Activated CD4-positive, CD25-positive, alpha-beta regulatory T cell treated with anti-CD3 and anti-CD28 coated beads, Interleukin-2, amount 50 U/mL, for 24 hours (primary cell): ENCODE data around the gene ERBB2.
"Not testable (repeated sequence)": the region's sequence is repeated elsewhere in the genome, so short reads cannot be mapped to it uniquely, and the experiment has no call there.

Experiments used
- ATAC-seq, 2 donors: fragments of 150-1000 bp; cut with Tn5 transposase; one replicate each; pipeline ENCODE4 v1.10.0; 2021; ENCODE audit warnings: mild to moderate bottlenecking in 1 of 2, moderate library complexity in 1 of 2

The ERBB2 gene

GRCh38 chr17:39748444-39749034 is 48.7 kb downstream of the ERBB2 start:
- ATAC-seq: not testable (repeated sequence)

- no peak for ATAC-seq
Observed at GRCh38 chr17:39750131-39751015, 50.5 kb downstream of the ERBB2 start.

DNA sequence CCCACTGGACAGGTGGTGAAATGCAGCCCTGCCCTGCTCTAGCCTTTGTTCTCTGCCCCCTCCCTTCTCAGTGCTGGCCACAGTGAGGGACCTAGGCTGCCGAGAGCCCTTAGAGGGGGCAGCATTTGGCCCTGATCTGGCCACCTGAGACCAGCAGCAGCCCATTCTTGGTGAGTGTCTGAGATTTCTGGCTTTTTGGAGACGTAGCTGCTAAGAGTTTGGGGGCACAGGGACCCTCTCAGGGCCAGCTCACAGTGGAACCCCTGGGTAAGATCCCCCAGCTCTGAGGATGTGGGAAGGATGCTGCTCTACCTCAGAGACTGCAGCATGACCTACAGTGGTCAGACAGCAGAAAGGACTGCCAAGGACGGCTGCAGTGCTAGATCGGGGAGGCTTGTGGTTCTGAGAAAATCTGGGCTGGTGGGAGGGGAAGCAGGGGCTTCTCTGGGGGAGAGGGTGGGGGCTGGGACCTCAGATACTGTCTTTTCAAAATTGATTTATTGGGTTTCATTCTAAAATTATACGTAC is 51.2 kb downstream of the ERBB2 start:
- ATAC-seq: no peak

DNA sequence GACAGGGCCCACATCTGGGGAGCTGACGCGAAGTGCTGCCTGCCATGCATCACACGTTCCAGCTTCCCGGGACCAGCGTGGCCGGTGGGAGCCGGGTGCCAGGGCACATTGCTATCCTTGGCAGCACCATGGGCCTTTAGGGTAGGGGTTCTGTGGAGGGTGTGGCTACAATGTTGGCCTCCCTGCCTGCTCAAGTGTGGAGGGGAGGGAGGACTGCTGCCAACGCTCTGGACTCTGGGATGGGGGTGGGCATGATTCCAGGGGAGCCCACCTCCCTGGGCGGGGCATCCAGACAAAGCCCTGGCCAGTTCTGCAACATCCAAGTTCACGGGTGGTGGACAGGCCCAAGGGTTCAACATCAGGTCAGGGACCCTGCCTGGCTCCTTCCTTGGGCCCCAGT is 51.8 kb downstream of the ERBB2 start:
- ATAC-seq: no peak

DNA sequence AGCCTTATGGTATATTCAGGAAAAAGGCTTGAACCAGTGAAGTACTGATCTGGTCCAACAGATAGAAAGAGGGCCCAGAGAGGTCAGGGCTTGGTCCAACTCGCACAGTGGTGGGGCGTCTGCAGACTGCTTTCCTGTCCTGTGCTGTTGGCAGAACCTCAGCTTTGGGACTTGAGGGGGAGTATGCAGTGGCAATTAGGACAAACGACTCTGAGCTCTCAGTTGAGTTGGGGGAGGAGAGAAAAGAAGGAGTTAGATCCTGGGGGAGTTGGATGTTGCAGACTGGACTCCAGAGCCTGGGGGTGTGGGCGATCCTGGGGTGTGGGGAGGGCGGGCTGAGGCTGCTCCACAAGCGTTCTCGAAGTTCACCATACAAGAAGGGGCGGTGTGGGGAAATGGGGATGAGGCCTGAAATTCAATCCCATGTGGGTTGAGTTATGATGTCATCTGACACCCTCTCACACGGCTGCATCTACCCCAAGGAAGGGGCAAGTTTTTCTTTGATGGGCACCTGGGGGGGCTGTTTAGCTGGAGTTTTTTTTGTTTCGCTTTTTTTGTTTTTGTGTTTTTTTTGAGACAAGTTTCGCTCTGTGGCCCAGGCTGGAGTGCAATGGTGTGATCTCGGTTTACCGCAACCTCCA is 52.5 kb downstream of the ERBB2 start:
- no peak for ATAC-seq

GRCh38 chr17:39753514-39754160 is 53.8 kb downstream of the ERBB2 start:
- peak; percentile 11 to 17 for ATAC-seq

GRCh38 chr17:39754161-39754957 is 54.5 kb downstream of the ERBB2 start:
- peak; percentile 80 to 85 for ATAC-seq

- no peak for ATAC-seq
Observed at GRCh38 chr17:39754958-39755553, 55.2 kb downstream of the ERBB2 start.

- no peak for ATAC-seq
Observed at GRCh38 chr17:39755554-39756379, 55.9 kb downstream of the ERBB2 start.

DNA sequence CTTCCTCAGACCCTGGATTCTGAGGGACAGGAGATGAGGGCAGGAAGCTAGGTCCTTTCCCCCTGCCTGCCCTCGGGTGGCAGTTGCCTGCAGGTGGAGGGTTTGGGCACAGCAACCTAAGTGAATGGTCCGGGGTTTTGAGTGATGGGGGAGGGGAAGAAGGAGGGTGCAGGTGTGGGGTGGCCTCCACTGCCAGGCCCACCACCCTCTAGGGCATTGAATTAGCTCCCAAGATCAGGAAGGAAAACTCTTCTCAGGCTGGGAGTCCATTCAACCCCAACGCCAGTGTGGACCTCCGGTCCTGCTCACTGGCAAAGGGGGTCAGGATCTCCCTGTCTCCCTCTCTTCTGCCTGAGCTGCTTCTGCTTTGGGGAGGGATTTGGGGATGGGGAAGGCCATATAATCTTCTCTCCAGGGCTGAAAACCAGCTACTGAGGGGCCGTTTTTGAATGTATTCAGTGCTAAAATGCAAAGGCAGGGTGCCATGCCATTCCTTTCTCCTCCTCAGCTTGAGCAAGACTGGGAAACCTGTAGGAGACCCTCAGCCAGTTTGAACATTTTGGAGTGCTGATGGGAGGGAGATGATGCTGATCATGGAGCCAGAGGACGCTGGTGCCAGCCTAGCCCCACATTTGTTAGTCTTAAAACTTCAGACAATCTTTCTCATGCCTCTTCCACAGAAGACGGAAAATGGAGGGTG is 56.7 kb downstream of the ERBB2 start:
- no peak for ATAC-seq

DNA sequence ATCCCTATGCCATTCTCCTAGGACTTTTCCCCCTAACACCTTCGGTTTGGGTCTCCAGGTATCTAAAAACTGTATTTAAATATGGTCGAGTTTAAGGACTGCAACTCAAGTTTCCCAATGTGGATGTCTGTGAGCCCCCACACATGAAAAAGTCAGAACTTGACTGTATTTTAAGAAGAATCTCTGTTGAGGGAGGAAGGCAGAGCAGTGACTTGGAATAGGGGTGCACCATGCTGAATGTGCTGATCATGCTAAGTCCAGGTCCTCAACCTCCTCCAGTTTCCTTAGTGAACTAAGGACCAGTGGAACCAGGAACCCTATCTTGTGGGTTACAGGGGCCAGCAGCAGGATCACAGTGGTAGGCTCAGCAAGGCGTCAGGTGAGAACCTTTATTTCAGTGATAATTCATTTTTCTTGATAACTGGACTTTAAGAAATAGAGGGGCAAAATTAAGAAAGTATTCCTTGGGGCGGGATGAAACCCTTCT is 57.4 kb downstream of the ERBB2 start:
- no peak for ATAC-seq

DNA sequence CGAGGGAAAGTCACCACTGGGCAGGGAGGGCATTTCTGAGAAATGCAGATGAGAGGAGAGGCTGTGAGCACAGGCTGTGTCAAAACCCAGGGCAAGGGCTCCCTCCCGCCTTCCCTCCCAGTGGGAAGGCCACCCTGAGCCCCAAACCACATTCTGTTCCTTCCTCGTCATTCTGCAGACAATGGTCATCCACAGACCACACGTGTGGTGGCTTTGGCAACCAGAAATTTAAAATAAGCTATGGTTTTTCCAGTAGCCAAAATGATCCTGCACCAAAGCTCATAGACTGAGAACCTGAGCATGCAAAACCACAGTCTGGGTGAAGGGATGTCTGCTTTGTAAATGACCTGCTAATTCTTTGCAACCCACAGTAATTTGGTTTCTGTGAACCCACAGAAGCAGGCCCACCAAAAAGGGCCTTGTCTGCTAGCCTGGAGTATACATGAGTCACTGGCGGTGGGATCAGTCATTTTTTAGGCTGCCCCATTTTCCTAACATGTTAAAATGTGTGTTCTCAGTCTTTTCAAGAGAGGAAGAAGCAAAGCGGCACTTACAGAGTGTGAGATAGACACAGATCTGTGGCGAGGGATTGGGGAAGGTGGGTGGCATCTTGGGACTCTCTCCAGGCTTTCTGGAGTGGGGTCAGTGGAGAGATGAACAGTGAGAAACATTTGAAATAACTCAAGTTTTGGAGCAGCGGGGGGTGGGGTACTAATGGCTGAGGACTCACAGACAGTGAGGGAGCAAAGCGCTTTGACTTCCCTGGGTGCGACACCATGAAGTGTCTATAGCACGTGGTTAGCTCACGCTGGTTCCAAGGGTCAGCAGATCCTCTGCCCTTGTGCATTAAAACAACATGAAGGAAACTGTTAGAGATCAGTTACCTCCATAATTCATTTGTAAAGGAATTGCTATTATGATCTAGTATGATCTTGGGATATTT is 58.3 kb downstream of the ERBB2 start:
- ATAC-seq: peak; percentile 25 to 37

GRCh38 chr17:39759204-39759603 is 59.3 kb downstream of the ERBB2 start:
- ATAC-seq: no peak

GRCh38 chr17:39761861-39762496 is 62.1 kb downstream of the ERBB2 start:
- peak in 1 of 2 donors; percentile 5 for ATAC-seq

- no peak for ATAC-seq
Observed at GRCh38 chr17:39763051-39763820, 63.4 kb downstream of the ERBB2 start.

- not testable (repeated sequence) for ATAC-seq
Observed at GRCh38 chr17:39764171-39764570, 64.3 kb downstream of the ERBB2 start.

DNA sequence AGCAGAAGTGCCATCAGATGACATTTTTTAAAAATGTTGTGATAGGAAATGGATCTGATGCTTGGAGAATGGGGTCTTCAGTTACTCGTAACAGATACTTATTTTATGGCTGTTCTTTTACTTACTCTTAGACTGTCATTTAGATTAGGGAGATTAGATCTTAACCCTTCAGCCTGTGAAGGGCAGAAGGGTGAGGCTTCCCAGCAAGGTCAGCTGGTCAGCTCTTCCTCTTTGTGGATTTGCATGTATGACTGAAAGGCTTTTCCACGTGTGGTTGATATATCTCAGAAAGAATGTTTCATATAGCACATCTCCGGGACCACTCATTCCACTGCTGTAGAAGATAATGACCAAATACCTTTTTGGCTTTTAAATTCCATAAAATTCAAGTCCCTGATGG is 65.3 kb downstream of the ERBB2 start:
- ATAC-seq: no peak
